Sigmoid colon (tissue), 7 donors: ENCODE results near the gene GRXCR2. TPM values are rescaled to one million over a fixed set of nuclear protein-coding genes. Genes with fewer than 3 reads are reported as not detected.

Experiments
- DNase-seq: peaks from one replicate; pipeline ENCODE4 v3.0.0-alpha.2; 2019
- H3K27ac ChIP-seq, 4 donors: fragments of 200-600 bp; sonication (generic); one replicate each; pipeline ENCODE4 v1.5.1; 2016 to 2019; ENCODE audit warnings: mild to moderate bottlenecking in 1 of 4
- H3K27me3 ChIP-seq, 3 donors: fragments of 200-600 bp; sonication (generic); one replicate each; pipeline ENCODE4 v1.5.1; 2019; ENCODE audit warnings: mild to moderate bottlenecking in 1 of 3
- H3K36me3 ChIP-seq, 4 donors: fragments of 200-600 bp; sonication (generic); one replicate each; pipeline ENCODE4 v1.5.1; 2016 to 2019
- H3K4me1 ChIP-seq, 4 donors: fragments of 200-600 bp; sonication (generic); one replicate each; pipeline ENCODE4 v1.5.1; 2017 to 2019
- H3K4me3 ChIP-seq, 4 donors: fragments of 200-600 bp; sonication (generic); one replicate each; pipeline ENCODE4 v1.5.1; 2017 to 2019; ENCODE audit warnings: mild to moderate bottlenecking in 2 of 4, moderate library complexity in 1 of 4
- H3K9me3 ChIP-seq, 4 donors: fragments of 200-600 bp in 3 of 4; sonication (generic) in 3 of 4; one replicate each; pipeline versions ENCODE4 v1.5.1 to v1.6.1; 2013 to 2019
- CTCF ChIP-seq, 4 experiments: fragments of 450-650 bp in 3 of 4; fragments of 200-600 bp in 1 of 4; IDR thresholded peaks; one replicate each; pipeline ENCODE4 v1.5.1; 2016 to 2019; ENCODE audit warnings: antibody characterized with exemption in 4 of 4, mild to moderate bottlenecking in 3 of 4, moderate library complexity in 2 of 4
- EP300 ChIP-seq, 4 donors: sonication (generic); formaldehyde crosslinking; IDR thresholded peaks; one replicate each; pipeline ENCODE4 v1.6.1; 2017; ENCODE audit warnings: antibody characterized with exemption in 4 of 4
- POLR2A ChIP-seq, 2 donors: fragments of 450-650 bp; IDR thresholded peaks; one replicate each; pipeline ENCODE4 v1.6.1; 2016; ENCODE audit warnings: antibody characterized with exemption in 2 of 2, mild to moderate bottlenecking in 2 of 2, moderate library complexity in 2 of 2
- POLR2AphosphoS5 ChIP-seq, 4 donors: sonication (generic); formaldehyde crosslinking; IDR thresholded peaks; one replicate each; pipeline ENCODE4 v1.6.1; 2017; ENCODE audit warnings: antibody characterized with exemption in 4 of 4
- WGBS, 2 donors: extraction: QIAGEN DNeasy Blood & Tissue Kit; methylation state at CpG; one replicate each; pipeline ENCODE4 v1.1.7; 2013; 5-methylcytosine and 5-hydroxymethylcytosine counted together
- intact Hi-C: fragments of 100-400 bp; cut with DNase I; formaldehyde crosslinking; loops from one replicate; pipeline ENCODE4 v1.15.1; 2023
- polyA plus RNA-seq, 3 donors: library from polyadenylated mRNA; stranded (reverse); fragments of 200-250 nt; gene quantifications; one replicate each; pipeline ENCODE4 v1.2.3, GENCODE V29; 2013
- total RNA-seq, 4 donors: library from RNA; depleted of rRNA; stranded (reverse); fragments of >200 nt; gene quantifications; one replicate each; pipeline ENCODE4 v1.1.0, GENCODE V29; 2016
- donor health status: healthy with polysubstance abuse.
- donor health status: Bipolar disorder and iron deficiency.
- donor health status: healthy.

The GRXCR2 gene
- total and polyA plus RNA-seq, 7 donors, result not detected

GRCh38 chr5:145854651-145855258, 18.1 kb downstream of the GRXCR2 start:
- Histone ChIP-seq H3K27ac (no peak overlapping the region), H3K4me1 (peaks cover 0 to 16% (median 8%) of the 10 kb centered on the region in 4 donors), H3K27me3 (no peaks in the 10 kb centered on the region), H3K36me3 (no peaks in the 10 kb centered on the region), H3K9me3 (no peaks in the 10 kb centered on the region), H3K4me3 (no peak overlapping the region)
- WGBS, 2 donors, result 13 to 54% methylated on average over 2 of the region's 2 CpGs
- no peak for DNase-seq
- TF ChIP-seq POLR2A (IDR thresholded peaks at IDR 0.05) (no peak), POLR2AphosphoS5 (IDR thresholded peaks at IDR 0.05) (no peak), CTCF (IDR thresholded peaks at IDR 0.05) (no peak), EP300 (IDR thresholded peaks at IDR 0.05) (no peak)
- intact Hi-C loops, result no loop called here

- Histone ChIP-seq H3K27me3 (no peaks in the 10 kb centered on the region), H3K9me3 (no peaks in the 10 kb centered on the region), H3K27ac (no peak overlapping the region), H3K4me3 (no peak overlapping the region), H3K36me3 (no peaks in the 10 kb centered on the region), H3K4me1 (peaks cover 0 to 16% (median 8%) of the 10 kb centered on the region in 4 donors)
- no peak for DNase-seq
- intact Hi-C loops, result no loop called here
- WGBS, 2 donors, result 25 to 69% methylated on average over 3 of the region's 3 CpGs
- no peak for TF ChIP-seq POLR2A (IDR thresholded peaks at IDR 0.05)
- TF ChIP-seq EP300 (IDR thresholded peaks at IDR 0.05), result no peak
- TF ChIP-seq CTCF (IDR thresholded peaks at IDR 0.05), result no peak
- no peak for TF ChIP-seq POLR2AphosphoS5 (IDR thresholded peaks at IDR 0.05)
Measured at GRCh38 chr5:145853781-145854376, 18.9 kb downstream of the GRXCR2 start.

GRCh38 chr5:145852990-145853389, 19.8 kb downstream of the GRXCR2 start:
- intact Hi-C loops, result no loop called here
- DNase-seq, result no peak
- Histone ChIP-seq H3K4me3 (no peak overlapping the region), H3K27ac (no peak overlapping the region), H3K36me3 (no peaks in the 10 kb centered on the region), H3K4me1 (peaks cover 0 to 16% (median 8%) of the 10 kb centered on the region in 4 donors), H3K27me3 (no peaks in the 10 kb centered on the region), H3K9me3 (no peaks in the 10 kb centered on the region)
- TF ChIP-seq POLR2A (IDR thresholded peaks at IDR 0.05), result no peak
- no peak for TF ChIP-seq EP300 (IDR thresholded peaks at IDR 0.05)
- TF ChIP-seq POLR2AphosphoS5 (IDR thresholded peaks at IDR 0.05), result no peak
- no peak for TF ChIP-seq CTCF (IDR thresholded peaks at IDR 0.05)
- whole genome bisulfite sequencing, 2 donors, result 62 to 70% methylated on average over 3 of the region's 3 CpGs

DNA sequence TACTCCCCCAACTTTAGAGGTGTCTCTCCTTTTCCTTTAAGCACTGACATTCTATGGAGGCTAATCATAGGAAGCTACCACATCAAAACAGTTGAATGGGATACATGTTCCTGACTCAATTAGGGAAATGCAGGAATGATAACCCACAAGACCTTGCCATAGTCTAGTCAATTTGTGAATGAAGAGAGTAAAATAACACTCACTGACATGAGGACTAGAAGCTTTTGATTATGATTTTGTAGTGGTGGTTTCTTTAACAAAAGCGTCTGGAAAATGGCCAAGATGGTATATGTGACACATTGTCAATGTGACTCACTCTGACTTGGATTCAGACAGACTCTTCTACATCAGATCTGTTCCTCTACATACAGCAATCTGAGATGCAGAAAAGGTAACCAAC, 24.0 kb downstream of the GRXCR2 start:
- intact Hi-C loops, result no loop called here
- DNase-seq, result no peak
- TF ChIP-seq POLR2AphosphoS5 (IDR thresholded peaks at IDR 0.05), result no peak
- TF ChIP-seq CTCF (IDR thresholded peaks at IDR 0.05), result no peak
- no peak for TF ChIP-seq EP300 (IDR thresholded peaks at IDR 0.05)
- TF ChIP-seq POLR2A (IDR thresholded peaks at IDR 0.05), result no peak
- Histone ChIP-seq H3K4me1 (no peaks in the 10 kb centered on the region), H3K4me3 (no peak overlapping the region), H3K27me3 (no peaks in the 10 kb centered on the region), H3K9me3 (no peaks in the 10 kb centered on the region), H3K27ac (no peak overlapping the region), H3K36me3 (no peaks in the 10 kb centered on the region)
- 85 to 86% methylated on average over 1 of the region's 1 CpG for WGBS, 2 donors
